22Rv1 (cell line): ENCODE results near the gene MICU1.

Experiments
- ZFX ChIP-seq: fragments of 450-650 bp; IDR thresholded peaks from 2 replicates; pipeline ENCODE4 v1.6.1; 2017; ENCODE audit warnings: antibody characterized with exemption, borderline replicate concordance
- TF ChIP-seq, protein P1 (sequence below): fragments of 450-650 bp; IDR thresholded peaks from 2 replicates; pipeline ENCODE4 v1.5.1; 2017; ENCODE audit warnings: mild to moderate bottlenecking

DNA sequence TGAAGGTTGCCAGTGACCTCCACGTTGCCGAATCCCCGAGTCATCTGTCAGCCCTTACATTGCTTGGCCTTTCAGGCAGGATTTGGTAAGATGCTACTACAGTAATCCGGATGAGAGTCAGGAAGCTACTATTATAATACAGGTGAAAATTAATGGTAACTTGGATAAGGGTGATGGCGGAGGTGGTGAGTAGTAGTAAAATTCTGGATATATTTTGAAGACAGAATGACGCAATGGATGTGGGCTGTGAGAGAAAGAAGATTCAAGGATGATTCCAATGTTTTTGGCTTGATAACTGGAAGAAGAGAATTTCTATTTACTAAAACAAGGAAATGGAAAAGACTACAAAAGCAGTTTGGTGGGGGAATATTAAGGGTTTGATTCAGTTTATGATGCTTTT is 269.8 kb downstream of the MICU1 start:
- TF ChIP-seq, protein P1, sequence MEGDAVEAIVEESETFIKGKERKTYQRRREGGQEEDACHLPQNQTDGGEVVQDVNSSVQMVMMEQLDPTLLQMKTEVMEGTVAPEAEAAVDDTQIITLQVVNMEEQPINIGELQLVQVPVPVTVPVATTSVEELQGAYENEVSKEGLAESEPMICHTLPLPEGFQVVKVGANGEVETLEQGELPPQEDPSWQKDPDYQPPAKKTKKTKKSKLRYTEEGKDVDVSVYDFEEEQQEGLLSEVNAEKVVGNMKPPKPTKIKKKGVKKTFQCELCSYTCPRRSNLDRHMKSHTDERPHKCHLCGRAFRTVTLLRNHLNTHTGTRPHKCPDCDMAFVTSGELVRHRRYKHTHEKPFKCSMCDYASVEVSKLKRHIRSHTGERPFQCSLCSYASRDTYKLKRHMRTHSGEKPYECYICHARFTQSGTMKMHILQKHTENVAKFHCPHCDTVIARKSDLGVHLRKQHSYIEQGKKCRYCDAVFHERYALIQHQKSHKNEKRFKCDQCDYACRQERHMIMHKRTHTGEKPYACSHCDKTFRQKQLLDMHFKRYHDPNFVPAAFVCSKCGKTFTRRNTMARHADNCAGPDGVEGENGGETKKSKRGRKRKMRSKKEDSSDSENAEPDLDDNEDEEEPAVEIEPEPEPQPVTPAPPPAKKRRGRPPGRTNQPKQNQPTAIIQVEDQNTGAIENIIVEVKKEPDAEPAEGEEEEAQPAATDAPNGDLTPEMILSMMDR, result no peak
- no peak for TF ChIP-seq ZFX
